ENCODE measurements around the gene OPCML. TPM values are rescaled to one million over a fixed set of nuclear protein-coding genes. Genes with fewer than 3 reads are reported as not detected.
A peak's percentile ranks its signal among the peaks of the same experiment; 100 is the strongest.

Gene OPCML
- total and polyA plus RNA-seq, 2 donors (not counting 1 experiment from before 2014, with no cell fraction given), result not detected

GRCh38 chr11:132718711-132719671 lies 813.3 kb downstream of the OPCML start:
- TF ChIP-seq CTCF (IDR thresholded peaks at IDR 0.05) (no peak), EZH2 (IDR thresholded peaks at IDR 0.05; ENCODE audit: borderline replicate concordance, insufficient read depth, low read depth, low read length, poor library complexity, severe bottlenecking) (no peak)
- no peak for ATAC-seq (ENCODE audit: low read depth)
- Histone ChIP-seq H3K9me3 (ENCODE audit: control extremely low read depth in 1 of 3, control insufficient read depth in 2 of 3, insufficient read depth in 1 of 3, low read length in 2 of 3) (no peaks in the 10 kb centered on the region), H2AFZ (ENCODE audit: insufficient read depth, low read depth, low read length, poor library complexity, severe bottlenecking) (peak overlapping the region; percentile 16), H3K36me3 (replicated peaks in 1 of 2; ENCODE audit: control extremely low read depth in 1 of 2, control insufficient read depth in 1 of 2, extremely low read depth in 1 of 2, insufficient read depth in 2 of 2, low read length in 1 of 2) (no peaks in the 10 kb centered on the region), H3K4me1 (ENCODE audit: control insufficient read depth in 2 of 2, insufficient read depth in 2 of 2, low read length in 2 of 2) (no peaks in the 10 kb centered on the region), H3K79me2 (ENCODE audit: control insufficient read depth, insufficient read depth, low read length) (no peaks in the 10 kb centered on the region), H3K4me2 (replicated peaks; ENCODE audit: low read depth, low read length, poor library complexity, severe bottlenecking) (no peak overlapping the region), H3K9ac (ENCODE audit: low read length) (no peak overlapping the region), H3K27me3 (replicated peaks in 1 of 4; ENCODE audit: control extremely low read depth in 1 of 4, control insufficient read depth in 3 of 4, insufficient read depth in 4 of 4, low read length in 3 of 4) (no peaks in the 10 kb centered on the region), H4K20me1 (ENCODE audit: control insufficient read depth, insufficient read depth, low read length, poor library complexity, severe bottlenecking) (no peaks in the 10 kb centered on the region), H3K27ac (ENCODE audit: low read length in 2 of 2) (no peak overlapping the region), H3K4me3 (ENCODE audit: control extremely low read depth in 1 of 5, extremely low read depth in 1 of 5, insufficient read depth in 1 of 5, low read depth in 2 of 5, low read length in 4 of 5) (no peak overlapping the region)
- intact Hi-C loops (cut with micrococcal nuclease), result no loop called here
- whole genome bisulfite sequencing (ENCODE audit: insufficient coverage), result 17% methylated on average over 25 of the region's 27 CpGs
- Mint-ChIP-seq H3K27ac (no peak overlapping the region), H3K4me3 (no peak overlapping the region), H3K4me1 (peaks cover 5% of the 10 kb centered on the region), H3K27me3 (no peaks in the 10 kb centered on the region), H3K9me3 (ENCODE audit: insufficient read depth) (no peaks in the 10 kb centered on the region)
- ChIA-PET POLR2A (no interaction called here), CTCF (no interaction called here)
- DNase-seq, result peak; percentile 2

- Histone ChIP-seq H4K20me1 (ENCODE audit: control insufficient read depth, insufficient read depth, low read length, poor library complexity, severe bottlenecking) (no peaks in the 10 kb centered on the region), H3K9me3 (ENCODE audit: control extremely low read depth in 1 of 3, control insufficient read depth in 2 of 3, insufficient read depth in 1 of 3, low read length in 2 of 3) (no peaks in the 10 kb centered on the region), H3K27ac (ENCODE audit: low read length in 2 of 2) (no peak overlapping the region), H3K4me2 (replicated peaks; ENCODE audit: low read depth, low read length, poor library complexity, severe bottlenecking) (no peak overlapping the region), H3K4me1 (ENCODE audit: control insufficient read depth in 2 of 2, insufficient read depth in 2 of 2, low read length in 2 of 2) (no peaks in the 10 kb centered on the region), H3K4me3 (ENCODE audit: control extremely low read depth in 1 of 5, extremely low read depth in 1 of 5, insufficient read depth in 1 of 5, low read depth in 2 of 5, low read length in 4 of 5) (no peak overlapping the region), H3K27me3 (replicated peaks in 1 of 4; ENCODE audit: control extremely low read depth in 1 of 4, control insufficient read depth in 3 of 4, insufficient read depth in 4 of 4, low read length in 3 of 4) (no peaks in the 10 kb centered on the region), H3K36me3 (replicated peaks in 1 of 2; ENCODE audit: control extremely low read depth in 1 of 2, control insufficient read depth in 1 of 2, extremely low read depth in 1 of 2, insufficient read depth in 2 of 2, low read length in 1 of 2) (no peaks in the 10 kb centered on the region), H3K9ac (ENCODE audit: low read length) (no peak overlapping the region), H3K79me2 (ENCODE audit: control insufficient read depth, insufficient read depth, low read length) (no peaks in the 10 kb centered on the region), H2AFZ (ENCODE audit: insufficient read depth, low read depth, low read length, poor library complexity, severe bottlenecking) (no peak overlapping the region)
- Mint-ChIP-seq H3K4me3 (no peak overlapping the region), H3K27me3 (no peaks in the 10 kb centered on the region), H3K27ac (no peak overlapping the region), H3K4me1 (peaks cover 5% of the 10 kb centered on the region), H3K9me3 (ENCODE audit: insufficient read depth) (no peaks in the 10 kb centered on the region)
- intact Hi-C loops (cut with micrococcal nuclease), result no loop called here
- WGBS (ENCODE audit: insufficient coverage), result 60% methylated on average over 7 of the region's 8 CpGs
- DNase-seq, result no peak
- TF ChIP-seq EZH2 (IDR thresholded peaks at IDR 0.05; ENCODE audit: borderline replicate concordance, insufficient read depth, low read depth, low read length, poor library complexity, severe bottlenecking) (no peak), CTCF (IDR thresholded peaks at IDR 0.05) (no peak)
- ChIA-PET CTCF (no interaction called here), POLR2A (no interaction called here)
- no peak for ATAC-seq (ENCODE audit: low read depth)
Observed at GRCh38 chr11:132717824-132718223, 814.5 kb downstream of the OPCML start.
